Uterus (tissue), 2 donors: ENCODE data around the gene E2F1.

Experiments
- POLR2A ChIP-seq, 2 donors: fragments of 450-650 bp; IDR thresholded peaks; one replicate each; pipeline ENCODE4 v1.6.1; 2016; ENCODE audit warnings: antibody characterized with exemption in 2 of 2, mild to moderate bottlenecking in 1 of 2, moderate library complexity in 1 of 2
- TF ChIP-seq, protein P1 (sequence below), 4 experiments: fragments of 200-600 bp in 2 of 4; fragments of 450-650 bp in 2 of 4; sonication (generic) in 2 of 4; IDR thresholded peaks; one replicate each; pipeline ENCODE4 v1.5.1; 2016 to 2019; ENCODE audit warnings: antibody characterized with exemption in 4 of 4, mild to moderate bottlenecking in 2 of 4, moderate library complexity in 1 of 4

DNA sequence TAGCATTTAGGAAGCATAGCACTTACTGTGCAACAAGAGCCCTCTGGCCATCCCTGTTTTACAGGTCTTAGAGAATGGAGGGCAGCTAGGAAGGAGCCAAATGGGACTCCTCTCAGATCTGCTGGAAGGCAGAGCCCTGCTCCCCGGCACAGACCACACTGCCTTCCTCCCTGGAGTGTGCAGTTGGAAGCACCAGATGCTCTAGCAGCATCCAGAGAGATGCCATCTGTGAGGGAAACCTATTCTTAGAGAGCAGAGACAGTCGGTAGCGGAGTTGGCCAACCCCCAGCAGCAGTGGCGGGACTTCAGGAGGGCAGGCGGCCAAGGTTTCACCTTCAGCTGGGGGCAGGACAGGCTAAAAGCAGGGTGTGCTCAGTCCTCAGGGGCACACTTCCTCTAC, 16.7 kb upstream of the E2F1 start:
- TF ChIP-seq, protein P1, sequence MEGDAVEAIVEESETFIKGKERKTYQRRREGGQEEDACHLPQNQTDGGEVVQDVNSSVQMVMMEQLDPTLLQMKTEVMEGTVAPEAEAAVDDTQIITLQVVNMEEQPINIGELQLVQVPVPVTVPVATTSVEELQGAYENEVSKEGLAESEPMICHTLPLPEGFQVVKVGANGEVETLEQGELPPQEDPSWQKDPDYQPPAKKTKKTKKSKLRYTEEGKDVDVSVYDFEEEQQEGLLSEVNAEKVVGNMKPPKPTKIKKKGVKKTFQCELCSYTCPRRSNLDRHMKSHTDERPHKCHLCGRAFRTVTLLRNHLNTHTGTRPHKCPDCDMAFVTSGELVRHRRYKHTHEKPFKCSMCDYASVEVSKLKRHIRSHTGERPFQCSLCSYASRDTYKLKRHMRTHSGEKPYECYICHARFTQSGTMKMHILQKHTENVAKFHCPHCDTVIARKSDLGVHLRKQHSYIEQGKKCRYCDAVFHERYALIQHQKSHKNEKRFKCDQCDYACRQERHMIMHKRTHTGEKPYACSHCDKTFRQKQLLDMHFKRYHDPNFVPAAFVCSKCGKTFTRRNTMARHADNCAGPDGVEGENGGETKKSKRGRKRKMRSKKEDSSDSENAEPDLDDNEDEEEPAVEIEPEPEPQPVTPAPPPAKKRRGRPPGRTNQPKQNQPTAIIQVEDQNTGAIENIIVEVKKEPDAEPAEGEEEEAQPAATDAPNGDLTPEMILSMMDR (IDR thresholded peaks at IDR 0.05): no peak
- TF ChIP-seq POLR2A (IDR thresholded peaks at IDR 0.05): no peak
